Activated gamma-delta T cell treated with Interleukin-2 at 50 U/mL for 16 hours (primary cell): ENCODE measurements around the gene CCL8.
"Not testable (repeated sequence)": the region's sequence is repeated elsewhere in the genome, so short reads cannot be mapped to it uniquely, and the experiment has no call there.

ENCODE experiments used
- DNase-seq: peaks from one replicate; pipeline ENCODE4 v3.0.0-alpha.2; 2020

The CCL8 gene

DNA sequence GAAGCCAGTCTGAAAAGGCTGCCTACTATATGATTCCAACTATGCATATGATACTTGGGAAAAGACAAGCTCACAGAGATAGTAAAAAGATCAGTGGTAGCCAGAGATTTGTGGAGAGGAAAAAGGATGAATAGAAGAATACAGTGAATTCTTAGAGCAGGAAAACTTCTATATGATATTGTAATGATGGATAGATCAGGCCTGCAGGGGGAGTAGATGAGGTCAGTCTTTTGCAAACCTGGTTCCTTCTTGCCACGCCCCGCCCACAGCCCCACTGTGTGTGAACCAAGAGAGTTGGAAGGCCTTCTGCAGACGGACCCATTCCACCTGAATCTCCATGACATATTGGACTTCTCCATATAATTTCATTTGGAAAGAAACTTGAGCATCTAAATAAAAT, 761 bp upstream of the CCL8 start:
- no peak for DNase-seq

DNA sequence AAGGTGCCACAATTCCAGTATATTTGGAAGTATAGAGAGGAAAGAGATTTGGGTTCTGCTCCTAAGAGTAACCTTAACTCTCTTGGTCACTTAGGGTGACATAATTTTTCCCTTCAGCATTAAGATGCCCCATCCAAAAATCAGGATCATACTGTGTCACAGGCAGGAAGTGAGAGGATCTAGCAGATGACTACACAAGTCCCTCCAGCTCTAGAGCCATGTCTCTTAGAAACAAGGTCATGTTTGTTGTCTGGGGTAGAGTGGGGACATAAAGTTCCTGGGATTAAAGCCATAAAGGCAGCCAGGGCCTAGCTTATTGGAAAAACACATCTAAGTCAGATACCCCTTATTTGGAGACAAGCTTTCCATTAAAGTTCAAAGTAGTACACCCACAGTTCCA, 2.7 kb downstream of the CCL8 start:
- no peak for DNase-seq

DNA sequence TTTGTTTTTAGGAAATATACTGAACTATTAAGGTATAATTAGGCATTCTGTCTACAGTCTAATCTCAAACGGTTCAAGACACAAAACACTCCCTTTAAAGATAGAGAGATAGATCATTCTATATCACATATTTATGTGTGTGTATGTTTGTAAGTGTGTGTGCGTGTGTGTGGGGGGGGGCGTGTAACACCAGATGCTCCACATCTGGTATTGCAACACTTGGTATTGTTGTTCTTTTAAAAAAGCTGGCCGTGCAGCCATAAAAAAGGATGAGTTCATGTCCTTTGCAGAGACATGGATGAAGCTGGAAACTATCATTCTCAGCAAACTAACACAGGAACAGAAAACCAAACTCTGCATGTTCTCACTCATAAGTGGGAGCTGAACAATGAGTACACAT, 8.3 kb downstream of the CCL8 start:
- not testable (repeated sequence) for DNase-seq

DNA sequence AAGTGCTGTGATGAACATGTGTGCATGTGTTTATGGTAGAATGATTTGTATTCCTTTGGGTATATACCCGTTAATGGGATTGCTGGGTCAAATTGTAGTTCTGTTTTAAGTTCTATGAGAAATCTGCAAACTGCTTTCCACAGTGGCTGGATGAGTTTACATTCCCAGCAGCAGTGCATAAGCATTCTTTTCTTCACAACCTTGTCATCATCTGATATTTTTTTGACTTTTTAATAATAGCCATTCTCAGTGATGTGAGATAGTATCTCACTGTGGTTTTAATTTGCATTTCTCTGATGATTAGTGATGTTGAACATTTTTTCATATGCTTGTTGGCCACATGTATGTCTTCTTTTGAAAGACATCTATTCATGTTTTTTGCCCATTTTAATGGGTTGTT, 18.5 kb downstream of the CCL8 start:
- DNase-seq, result no peak

DNA sequence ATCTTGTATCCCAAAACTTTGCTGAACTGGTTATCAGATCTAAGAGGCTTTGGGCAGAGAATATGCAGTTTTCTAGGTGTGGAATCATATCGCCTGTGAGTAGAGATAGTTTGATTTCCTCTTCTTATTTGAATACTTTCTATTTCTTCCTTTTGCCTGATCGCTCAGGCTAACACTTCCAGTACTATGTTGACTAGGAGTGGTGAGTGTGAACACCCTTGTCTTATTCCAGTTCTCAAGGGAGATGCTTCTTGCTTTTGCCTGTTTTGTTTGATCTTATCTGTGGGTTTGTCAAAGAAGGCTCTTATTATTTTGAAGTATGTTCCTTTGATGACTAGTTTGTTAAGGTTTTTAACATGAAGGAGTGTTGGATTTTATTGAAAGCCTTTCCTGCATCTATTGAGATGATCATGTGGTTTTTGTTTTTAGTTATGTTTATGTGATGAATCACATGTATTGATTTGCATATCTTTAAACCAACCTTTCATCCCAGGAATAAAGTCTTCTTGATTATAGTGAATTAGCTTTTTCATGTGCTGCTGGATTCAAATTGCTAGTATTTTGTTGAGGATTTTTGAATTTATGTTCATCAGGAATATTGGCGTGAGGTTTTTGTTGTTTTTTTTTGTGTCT, 20.0 kb downstream of the CCL8 start:
- no peak for DNase-seq

- DNase-seq, result no peak
Observed at GRCh38 chr17:34341916-34342315, 22.7 kb downstream of the CCL8 start.

GRCh38 chr17:34347063-34347462, 27.8 kb downstream of the CCL8 start:
- DNase-seq, result no peak

DNA sequence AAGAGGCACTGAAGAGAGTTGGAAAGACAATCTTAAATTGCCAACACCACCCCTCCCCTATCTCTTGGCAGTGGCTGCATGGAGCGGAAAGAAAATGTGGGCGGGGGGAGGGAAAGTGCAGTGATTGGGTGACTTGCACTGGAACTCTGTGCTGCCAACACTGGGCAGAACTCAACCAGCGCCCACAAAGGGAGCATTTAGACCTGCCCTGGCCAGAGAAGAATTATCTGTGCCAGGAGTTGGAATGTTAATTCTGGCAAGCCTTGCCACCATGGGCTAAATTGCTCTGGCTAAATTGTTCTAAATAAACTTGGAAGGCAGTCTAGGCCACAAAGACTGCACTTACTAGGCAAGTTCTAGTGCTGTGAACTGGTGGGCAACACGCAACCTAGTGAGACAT, 30.5 kb downstream of the CCL8 start:
- no peak for DNase-seq

GRCh38 chr17:34351096-34351495, 31.9 kb downstream of the CCL8 start:
- DNase-seq, result no peak

DNA sequence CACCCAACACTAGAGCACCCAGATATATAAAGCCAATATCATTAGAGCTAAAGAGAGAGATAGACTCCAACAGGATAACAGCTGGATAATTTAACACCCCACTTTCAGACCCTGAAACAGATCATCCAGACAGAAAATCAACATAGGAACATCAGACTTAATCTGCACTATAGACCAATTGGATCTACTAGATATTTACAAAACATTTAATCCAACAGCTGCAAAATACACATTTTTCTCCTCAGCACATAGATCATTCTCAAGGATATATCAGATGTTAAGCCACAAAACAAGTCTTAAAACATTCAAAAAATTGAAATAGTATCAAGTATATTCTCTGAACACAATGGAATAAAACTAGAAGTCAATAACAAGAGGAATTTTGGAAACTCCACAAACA, 33.0 kb downstream of the CCL8 start:
- DNase-seq, result no peak

GRCh38 chr17:34354637-34355036, 35.4 kb downstream of the CCL8 start:
- DNase-seq, result no peak

DNA sequence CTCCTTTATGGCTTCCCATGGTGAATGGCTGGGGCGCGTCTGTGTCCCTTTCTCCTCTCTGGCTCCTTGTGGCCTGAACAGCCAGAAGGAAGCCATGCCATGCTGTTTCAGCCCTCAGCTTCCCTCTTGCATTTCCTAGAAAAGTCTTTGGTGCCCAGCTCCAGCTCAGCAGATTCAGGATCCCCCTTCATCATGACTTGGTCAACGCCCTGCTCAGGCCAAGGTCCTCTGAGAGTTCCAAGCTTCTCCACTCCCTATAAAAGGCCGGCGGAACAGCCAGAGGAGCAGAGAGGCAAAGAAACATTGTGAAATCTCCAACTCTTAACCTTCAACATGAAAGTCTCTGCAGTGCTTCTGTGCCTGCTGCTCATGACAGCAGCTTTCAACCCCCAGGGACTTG, 37.0 kb downstream of the CCL8 start, which contains the start of gene CCL13:
Gene CCL13, plus strand, starts transcription at position 287 of the 400 bp plus-strand sequence. Its CDS starts 47 bp downstream, at position 334.
- DNase-seq, result no peak

- no peak for DNase-seq
Observed at GRCh38 chr17:34357398-34357797, 38.2 kb downstream of the CCL8 start.

DNA sequence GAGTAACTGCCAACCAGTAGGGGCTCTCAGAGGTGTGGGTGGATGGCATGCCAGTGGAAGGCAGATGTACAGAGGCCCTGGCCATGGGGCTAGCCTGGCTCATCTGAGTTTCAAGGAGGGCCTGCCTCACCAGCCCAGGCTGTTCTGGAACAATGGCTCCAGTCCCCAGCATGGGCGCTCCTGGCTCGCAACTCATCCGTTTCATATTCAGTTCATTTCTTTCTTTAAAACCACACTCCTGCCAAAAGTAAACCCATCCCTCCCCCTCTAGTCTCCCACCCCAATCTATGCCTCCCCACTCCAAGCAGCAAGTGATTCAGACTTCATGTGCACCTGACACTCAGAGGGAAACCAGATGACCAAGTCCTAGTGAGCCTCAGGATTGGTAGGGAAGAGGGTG, 39.4 kb downstream of the CCL8 start:
- DNase-seq, result no peak

- DNase-seq, result no peak
Observed at GRCh38 chr17:34360601-34361270, 41.5 kb downstream of the CCL8 start.

DNA sequence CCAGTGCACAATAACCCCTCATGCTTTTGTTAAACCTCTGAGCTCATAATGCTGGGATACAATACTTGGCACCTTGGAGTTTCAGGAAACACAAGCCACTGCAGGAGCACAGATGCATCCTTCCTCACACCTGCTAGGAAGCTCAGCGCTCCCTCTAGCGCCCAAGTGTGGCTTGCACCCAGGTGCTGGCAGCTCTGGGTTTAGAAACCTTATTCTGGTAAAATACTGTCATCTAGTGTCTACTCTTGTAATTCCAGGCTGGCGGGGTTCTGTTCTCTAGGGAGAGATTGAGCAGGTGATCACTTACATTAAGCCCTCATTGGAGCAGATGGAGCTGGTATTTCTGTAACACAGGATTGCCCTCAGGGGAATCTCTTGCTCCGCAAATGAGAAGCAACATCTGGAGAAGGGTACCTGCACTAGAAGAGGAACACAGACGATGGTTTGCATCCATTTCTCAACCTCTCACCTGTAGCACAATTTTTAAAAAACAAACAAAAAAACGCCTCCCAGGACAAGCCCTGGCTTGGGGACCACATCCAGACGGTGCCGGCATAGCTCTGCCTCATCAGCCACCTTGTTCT, 42.3 kb downstream of the CCL8 start:
- peak; percentile 49 for DNase-seq

GRCh38 chr17:34363183-34363661, 44.0 kb downstream of the CCL8 start, which contains the start of gene CCL1:
Gene CCL1 (minus strand): TSS chr17:34363233. CDS start chr17:34363161, 72 bp downstream.
- no peak for DNase-seq

- DNase-seq, result no peak
Observed at GRCh38 chr17:34364751-34365150, 45.5 kb downstream of the CCL8 start.

DNA sequence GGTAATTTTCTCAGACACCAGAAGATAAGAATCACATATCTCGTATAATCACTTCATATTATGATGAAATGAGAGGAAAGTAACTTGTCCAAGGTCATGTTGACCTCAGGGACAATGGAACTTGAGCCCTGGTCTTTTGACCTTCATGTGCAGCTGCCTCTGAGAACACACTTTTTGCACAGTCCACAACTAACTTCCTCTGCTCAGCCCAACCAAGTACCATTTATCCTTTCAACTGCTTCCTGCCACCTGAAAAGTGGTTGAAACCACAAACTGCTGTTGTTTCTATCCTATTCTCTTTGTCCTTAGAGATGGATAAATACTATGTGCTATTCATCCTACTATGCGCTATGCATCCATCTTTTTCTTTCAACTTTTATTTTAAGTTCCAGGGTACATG, 46.1 kb downstream of the CCL8 start:
- no peak for DNase-seq

- no peak for DNase-seq
Observed at GRCh38 chr17:34366010-34366409, 46.8 kb downstream of the CCL8 start.

GRCh38 chr17:34366529-34367107, 47.4 kb downstream of the CCL8 start:
- DNase-seq, result no peak

DNA sequence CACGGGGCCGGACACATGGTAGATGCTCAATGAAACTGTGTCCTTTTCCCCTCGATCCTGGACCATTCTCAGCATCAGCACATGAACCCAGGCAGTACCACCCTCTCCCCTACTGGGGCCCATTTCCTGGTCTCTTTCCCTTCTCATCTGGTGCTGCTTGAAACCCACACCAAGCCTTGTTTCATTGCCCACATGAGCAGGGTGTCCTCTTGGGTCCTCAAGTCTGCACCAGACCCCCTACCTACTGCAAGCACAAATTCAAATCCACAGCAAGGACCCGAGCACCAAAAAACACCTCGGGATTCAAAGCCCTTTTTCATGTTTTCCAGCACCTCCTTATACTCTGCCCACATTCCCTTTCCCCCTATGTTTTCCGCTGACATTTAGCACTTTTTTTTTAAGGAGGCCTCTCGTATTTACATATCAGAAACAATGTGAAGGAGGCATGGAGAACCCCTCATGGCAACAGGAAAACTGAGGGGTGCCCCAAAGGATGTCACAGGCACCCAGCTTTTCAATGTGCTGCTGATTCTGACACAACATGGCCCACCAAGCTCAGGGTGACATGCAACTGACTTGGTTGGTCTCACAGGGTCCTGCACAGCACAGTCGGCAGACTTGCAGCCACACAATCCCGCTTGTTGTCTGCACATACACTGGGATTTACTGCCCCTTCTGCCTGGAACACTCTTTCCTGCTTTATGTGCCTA, 48.4 kb downstream of the CCL8 start:
- DNase-seq, result no peak
